Activated CD4-positive, alpha-beta T cell treated with anti-CD3 and anti-CD28 coated beads, Interleukin-10, Interleukin-2, amounts not matched to agents 100 ng/mL and 50 ng/mL, durations not matched to agents 16 hours and 8 hours (primary cell): ENCODE measurements around the gene ASIC2.

Experiments used
- DNase-seq: peaks from one replicate; pipeline ENCODE4 v3.0.0-alpha.2; 2020

Gene ASIC2

GRCh38 chr17:33109336-33110072 lies 183.6 kb downstream of the ASIC2 start:
- no peak for DNase-seq

DNA sequence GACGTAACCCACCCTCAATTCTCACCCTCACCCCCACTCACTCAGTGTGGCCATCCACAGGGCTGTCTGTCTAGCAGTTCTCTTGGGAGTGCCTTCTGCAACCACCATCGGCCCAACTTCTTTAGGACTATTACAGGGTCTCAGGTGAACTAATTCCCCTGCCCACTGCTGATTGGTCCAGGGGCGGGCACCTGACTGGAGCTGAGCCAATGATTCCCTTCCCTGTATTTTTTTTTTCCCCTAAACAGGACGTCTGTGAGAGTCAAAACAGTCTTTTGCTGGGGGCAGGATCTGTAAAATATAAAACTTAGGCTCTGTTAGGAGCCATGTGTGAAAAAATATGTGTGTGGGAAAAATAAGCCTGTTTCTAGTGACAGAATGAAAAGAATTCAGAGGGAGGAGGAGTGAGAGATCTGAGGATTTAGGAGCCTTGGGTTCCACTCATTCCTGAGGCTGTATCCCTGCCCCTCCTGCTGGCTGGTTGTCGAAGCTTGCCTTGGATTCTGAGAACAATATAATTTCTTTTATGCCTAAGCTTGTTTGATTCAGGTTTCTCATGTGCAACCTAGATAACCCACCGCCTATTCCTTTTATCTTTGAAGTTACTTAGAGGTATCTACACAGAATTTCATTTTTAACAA lies 186.4 kb downstream of the ASIC2 start:
- no peak for DNase-seq

DNA sequence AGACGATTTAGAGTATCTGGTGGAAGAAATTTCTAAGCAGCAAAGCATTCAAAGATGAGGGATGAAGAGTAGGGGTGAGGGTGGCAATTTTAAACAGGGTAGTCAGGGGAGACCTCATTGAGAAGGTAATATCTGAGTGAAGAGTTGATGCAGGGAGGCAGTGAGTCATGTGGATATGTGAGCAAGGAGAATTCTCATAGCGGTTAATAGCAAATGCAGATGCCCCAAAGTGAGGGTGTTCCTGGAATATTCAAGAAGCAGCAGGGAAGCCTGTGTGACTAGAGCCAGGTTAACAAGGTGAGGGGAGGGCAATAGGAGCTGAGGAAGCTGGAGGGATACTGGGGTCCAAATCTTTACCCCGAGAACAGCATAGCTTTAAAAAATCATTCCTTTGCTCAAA lies 187.2 kb downstream of the ASIC2 start:
- no peak for DNase-seq

- no peak for DNase-seq
These were observed 193.2 kb downstream of the ASIC2 start for GRCh38 chr17:33099906-33100305.

- no peak for DNase-seq
These were observed 193.8 kb downstream of the ASIC2 start for GRCh38 chr17:33099252-33099651.

GRCh38 chr17:33097411-33097810 lies 195.7 kb downstream of the ASIC2 start:
- DNase-seq, result no peak

GRCh38 chr17:33096161-33096560 lies 196.9 kb downstream of the ASIC2 start:
- DNase-seq, result no peak

DNA sequence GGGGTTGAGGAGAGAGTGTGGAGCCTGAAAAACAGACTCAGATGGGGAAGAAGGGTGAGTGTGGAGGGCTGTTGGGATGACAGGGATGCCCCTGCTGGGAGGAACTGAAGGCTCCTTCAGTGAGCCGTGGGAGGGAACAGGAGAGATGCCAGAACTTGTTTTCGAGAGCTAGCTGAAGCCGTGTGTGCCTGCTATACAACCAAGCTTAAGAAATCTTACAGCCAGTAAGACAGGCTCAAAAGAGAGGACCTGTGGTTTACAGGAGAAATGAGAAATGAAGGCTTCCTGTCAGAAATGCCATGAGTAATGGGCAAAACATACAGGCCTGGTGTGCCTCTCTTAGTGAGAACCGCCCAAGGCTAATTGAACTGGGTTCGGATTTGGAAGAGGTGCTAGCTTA lies 201.8 kb downstream of the ASIC2 start:
- DNase-seq, result no peak

DNA sequence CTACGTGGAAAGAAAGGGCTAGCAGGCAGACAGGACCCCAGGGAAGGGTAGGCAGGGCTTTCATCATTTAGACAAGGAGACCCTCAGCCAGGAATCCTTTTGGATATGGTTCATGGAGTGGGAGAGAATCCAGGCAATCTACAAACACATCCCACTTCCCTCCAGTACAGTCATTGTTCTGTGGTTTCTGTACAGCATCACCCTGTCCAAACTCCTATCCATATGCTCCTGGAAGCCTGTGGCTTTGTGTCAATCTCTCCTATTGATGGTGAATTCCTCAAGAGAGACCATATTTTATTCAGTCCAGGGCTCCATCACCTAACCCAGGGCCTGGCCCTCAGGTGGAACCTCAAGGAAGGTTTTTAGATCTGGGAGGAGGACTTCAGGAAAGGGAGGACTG lies 202.3 kb downstream of the ASIC2 start:
- DNase-seq, result no peak

DNA sequence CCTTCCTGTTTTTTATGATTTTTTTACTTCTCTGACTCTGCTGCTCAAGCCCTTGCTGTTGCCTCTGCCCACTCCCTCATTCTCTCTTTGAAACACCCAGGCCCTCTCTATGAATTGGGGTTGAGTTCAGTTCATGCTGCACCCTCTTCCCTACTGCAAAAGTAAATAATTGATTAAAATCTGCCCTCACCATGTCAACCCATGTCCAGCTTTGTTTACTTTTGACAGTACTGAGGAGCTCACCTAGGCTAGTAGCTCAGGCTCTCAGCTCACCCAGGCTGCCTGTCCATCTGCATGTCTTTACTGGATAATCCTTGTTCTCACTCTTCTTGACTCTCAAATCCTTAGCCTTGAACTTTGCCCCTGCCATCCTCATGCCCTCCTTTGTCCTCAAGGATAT lies 206.2 kb downstream of the ASIC2 start:
- DNase-seq, result no peak

GRCh38 chr17:33086041-33086440 lies 207.1 kb downstream of the ASIC2 start:
- DNase-seq, result no peak

- DNase-seq, result no peak
These were observed 207.8 kb downstream of the ASIC2 start for GRCh38 chr17:33085256-33085655.

- no peak for DNase-seq
These were observed 208.3 kb downstream of the ASIC2 start for GRCh38 chr17:33084755-33085154.

GRCh38 chr17:33082529-33083173 lies 210.4 kb downstream of the ASIC2 start:
- DNase-seq, result no peak

GRCh38 chr17:33080091-33080490 lies 213.0 kb downstream of the ASIC2 start:
- no peak for DNase-seq

DNA sequence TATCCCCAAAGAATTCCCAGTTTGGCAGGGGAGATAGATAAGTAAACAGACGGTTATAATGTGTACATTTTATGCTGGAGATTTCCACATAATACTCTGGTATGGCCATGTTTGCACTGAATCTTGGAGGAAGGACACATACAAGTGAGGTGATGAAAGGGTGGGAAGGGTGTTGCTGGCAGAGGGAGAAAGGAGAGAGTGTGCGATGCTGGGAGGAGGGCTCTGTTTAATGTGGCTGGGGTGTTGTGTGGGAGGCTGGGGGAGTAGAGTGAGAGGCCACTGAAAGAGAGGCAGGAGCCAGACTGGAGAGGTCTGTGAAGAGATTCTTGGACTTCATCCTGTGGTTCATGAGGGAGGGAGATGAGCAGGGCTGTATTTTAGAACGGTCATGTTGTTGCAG lies 213.9 kb downstream of the ASIC2 start:
- DNase-seq, result no peak

- DNase-seq, result no peak
These were observed 216.1 kb downstream of the ASIC2 start for GRCh38 chr17:33076979-33077378.

DNA sequence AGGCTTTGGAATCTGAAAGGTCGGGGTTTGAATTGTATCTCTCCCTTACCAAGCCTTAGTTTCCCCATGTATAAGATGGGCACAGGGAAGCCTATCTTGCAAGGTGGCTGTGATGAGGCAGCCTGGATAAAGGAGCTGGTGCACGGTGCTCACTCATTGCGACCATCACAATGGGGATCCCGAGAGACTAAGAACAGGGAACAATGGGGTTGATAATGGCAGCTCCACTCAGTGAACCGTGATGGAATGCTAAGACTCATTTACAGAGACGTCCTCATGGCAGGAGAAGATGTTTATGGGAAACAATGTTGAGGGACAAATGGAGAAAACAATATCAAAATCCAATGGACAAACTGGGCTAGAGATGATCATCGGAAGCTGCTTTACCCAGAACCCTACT lies 219.7 kb downstream of the ASIC2 start:
- no peak for DNase-seq

DNA sequence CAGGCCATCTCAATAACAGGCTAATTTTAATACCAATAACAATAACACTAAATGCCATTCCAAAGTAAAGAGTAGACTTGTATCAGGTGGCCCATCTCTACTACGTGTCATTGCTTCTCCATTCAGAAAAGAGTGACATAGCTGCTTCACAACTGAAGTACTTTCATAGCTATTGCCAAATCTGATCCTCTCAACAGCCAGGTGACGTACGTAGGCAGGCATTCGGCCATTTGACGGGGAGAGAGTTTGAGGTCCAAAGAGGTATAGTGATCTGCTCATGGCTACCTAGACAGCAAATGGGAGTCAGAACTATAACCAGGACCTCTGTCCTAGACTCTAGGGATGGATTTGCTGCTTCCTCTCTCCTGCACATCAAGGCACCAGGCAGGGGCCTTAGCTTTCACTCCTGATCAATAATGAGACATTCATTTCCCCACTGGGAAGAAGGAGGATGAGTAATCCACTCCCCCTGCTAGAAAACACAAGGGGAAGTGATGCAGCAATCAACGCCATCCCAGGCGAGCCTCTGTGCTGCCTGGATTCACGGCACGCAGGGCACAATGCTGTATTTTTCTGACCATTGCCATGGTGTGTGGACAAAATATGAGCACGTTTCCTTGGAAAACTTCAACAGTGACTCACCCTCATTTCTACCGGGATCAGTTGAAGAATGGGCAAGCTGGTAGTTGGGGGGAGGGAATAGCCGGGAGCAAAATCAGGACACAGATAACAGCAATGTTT lies 220.5 kb downstream of the ASIC2 start:
- DNase-seq, result no peak

- no peak for DNase-seq
These were observed 221.4 kb downstream of the ASIC2 start for GRCh38 chr17:33071656-33072055.

GRCh38 chr17:33057564-33057963 lies 235.5 kb downstream of the ASIC2 start:
- no peak for DNase-seq

DNA sequence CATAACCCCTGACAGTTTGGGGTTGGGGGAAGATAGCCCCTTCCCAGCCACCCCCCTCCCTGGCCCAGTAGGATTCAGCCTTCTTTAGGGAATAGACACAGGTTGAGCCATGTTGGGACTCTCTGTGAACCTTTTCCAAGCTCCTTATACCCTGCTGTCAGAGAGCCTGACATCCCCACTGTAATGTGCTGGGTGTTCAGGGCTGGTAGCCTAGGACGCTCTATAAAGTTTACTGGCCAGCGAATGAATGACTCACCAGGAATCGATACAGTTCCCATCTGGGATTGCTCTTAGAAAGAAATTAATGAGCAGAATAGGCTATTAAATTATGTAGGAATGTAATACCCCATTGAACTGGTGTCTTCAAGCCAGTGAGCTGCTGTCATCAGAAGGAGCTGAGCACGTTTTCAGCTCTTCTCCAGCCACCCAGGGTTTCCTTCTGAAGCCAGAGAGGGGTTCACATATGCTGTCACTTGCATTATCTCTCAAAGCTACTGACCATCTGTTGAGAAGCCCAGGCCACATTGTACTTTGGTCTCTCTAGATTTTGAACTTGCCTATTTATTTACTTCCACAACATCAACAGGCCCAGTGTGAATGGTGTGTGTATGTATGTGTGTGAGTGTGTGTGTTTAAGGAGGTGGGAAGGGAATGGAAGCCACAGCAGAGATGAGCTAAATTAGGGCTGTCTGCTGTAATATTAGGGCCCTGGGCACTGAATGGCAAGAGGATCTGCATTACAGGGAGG lies 236.5 kb downstream of the ASIC2 start:
- DNase-seq, result no peak

GRCh38 chr17:33055746-33056145 lies 237.3 kb downstream of the ASIC2 start:
- DNase-seq, result no peak
